ENCODE data around the gene HYOU1. TPM values are rescaled to one million over a fixed set of nuclear protein-coding genes. Genes with fewer than 3 reads are reported as not detected.

The HYOU1 gene
- total RNA-seq, 4 donors from 2014 or later = 46.4 to 131 (median 61.0) TPM

- intact Hi-C loops (cut with DNase I; ENCODE audit: low total_unique reads) = no loop called here
- H3K4me1 ChIP-seq = peaks cover 26 to 33% (median 27%) of the 10 kb centered on the region in 4 donors
- no peaks in the 10 kb centered on the region for H3K9me3 ChIP-seq
- no peaks in the 10 kb centered on the region for H3K27me3 ChIP-seq
- WGBS, 2 donors (ENCODE audit: low coverage in 1 of 2) = 80 to 94% methylated on average over 1 of the region's 1 CpG
- no peak overlapping the region for H3K4me3 ChIP-seq
- H3K36me3 ChIP-seq = no peaks in the 10 kb centered on the region
- DNase-seq = no peak
- TF ChIP-seq EP300 (IDR thresholded peaks at IDR 0.05; ENCODE audit: low read depth) = no peak
- no peak for TF ChIP-seq POLR2AphosphoS5 (IDR thresholded peaks at IDR 0.05)
- TF ChIP-seq CTCF (IDR thresholded peaks at IDR 0.05) = no peak
- no peak for TF ChIP-seq POLR2A (IDR thresholded peaks at IDR 0.05)
- H3K27ac ChIP-seq = no peak overlapping the region
- in situ Hi-C loops (cut with MboI; ENCODE audit: low pct_ligation_motif_present in 1 of 4, low pct_unique_long_range_greater_than_20kb in 1 of 4, low sequenced_read_pairs in 3 of 4) = no loop called here
These were observed 32.3 kb upstream of the HYOU1 start for GRCh38 chr11:119089319-119089718.

- in situ Hi-C loops (cut with MboI; ENCODE audit: low pct_ligation_motif_present in 1 of 4, low pct_unique_long_range_greater_than_20kb in 1 of 4, low sequenced_read_pairs in 3 of 4) (no loop called here), intact Hi-C loops (cut with DNase I; ENCODE audit: low total_unique reads) (no loop called here)
- no peak overlapping the region for H3K4me3 ChIP-seq
- no peak overlapping the region for H3K27ac ChIP-seq
- DNase-seq = no peak
- no peaks in the 10 kb centered on the region for H3K9me3 ChIP-seq
- 92 to 94% methylated on average over 9 of the region's 9 CpGs for WGBS, 2 donors (ENCODE audit: low coverage in 1 of 2)
- TF ChIP-seq POLR2AphosphoS5 (IDR thresholded peaks at IDR 0.05) = no peak
- TF ChIP-seq POLR2A (IDR thresholded peaks at IDR 0.05) = no peak
- no peak for TF ChIP-seq EP300 (IDR thresholded peaks at IDR 0.05; ENCODE audit: low read depth)
- no peak for TF ChIP-seq CTCF (IDR thresholded peaks at IDR 0.05)
- H3K36me3 ChIP-seq = no peaks in the 10 kb centered on the region
- peaks cover 21 to 29% (median 22%) of the 10 kb centered on the region in 4 donors for H3K4me1 ChIP-seq
- no peaks in the 10 kb centered on the region for H3K27me3 ChIP-seq
These were observed 31.4 kb upstream of the HYOU1 start for GRCh38 chr11:119088406-119088805.

- Histone ChIP-seq H3K4me3 (no peak overlapping the region), H3K27me3 (no peaks in the 10 kb centered on the region), H3K27ac (no peak overlapping the region), H3K9me3 (no peaks in the 10 kb centered on the region), H3K36me3 (no peaks in the 10 kb centered on the region), H3K4me1 (peaks cover 15 to 22% (median 16%) of the 10 kb centered on the region in 4 donors)
- in situ Hi-C loops (cut with MboI; ENCODE audit: low pct_ligation_motif_present in 1 of 4, low pct_unique_long_range_greater_than_20kb in 1 of 4, low sequenced_read_pairs in 3 of 4) = no loop called here
- 96% methylated on average over 2 of the region's 2 CpGs; no CpG with 5 or more reads in 1 of the 2 donors for WGBS, 2 donors (ENCODE audit: low coverage in 1 of 2)
- DNase-seq = no peak
- intact Hi-C loops (cut with DNase I; ENCODE audit: low total_unique reads) = no loop called here
- TF ChIP-seq EP300 (IDR thresholded peaks at IDR 0.05; ENCODE audit: low read depth) (no peak), POLR2AphosphoS5 (IDR thresholded peaks at IDR 0.05) (no peak), CTCF (IDR thresholded peaks at IDR 0.05) (no peak), POLR2A (IDR thresholded peaks at IDR 0.05) (no peak)
These were observed 30.8 kb upstream of the HYOU1 start for GRCh38 chr11:119087747-119088241.

GRCh38 chr11:119087123-119087522 lies 30.1 kb upstream of the HYOU1 start:
- peaks cover 10 to 16% (median 14%) of the 10 kb centered on the region in 4 donors for H3K4me1 ChIP-seq
- H3K36me3 ChIP-seq = no peaks in the 10 kb centered on the region
- TF ChIP-seq POLR2A (IDR thresholded peaks at IDR 0.05) (no peak), CTCF (IDR thresholded peaks at IDR 0.05) (no peak), POLR2AphosphoS5 (IDR thresholded peaks at IDR 0.05) (no peak), EP300 (IDR thresholded peaks at IDR 0.05; ENCODE audit: low read depth) (no peak)
- H3K27ac ChIP-seq = no peak overlapping the region
- no peaks in the 10 kb centered on the region for H3K27me3 ChIP-seq
- no peak for DNase-seq
- 90 to 92% methylated on average over 6 of the region's 6 CpGs for WGBS, 2 donors (ENCODE audit: low coverage in 1 of 2)
- intact Hi-C loops (cut with DNase I; ENCODE audit: low total_unique reads) (no loop called here), in situ Hi-C loops (cut with MboI; ENCODE audit: low pct_ligation_motif_present in 1 of 4, low pct_unique_long_range_greater_than_20kb in 1 of 4, low sequenced_read_pairs in 3 of 4) (no loop called here)
- H3K9me3 ChIP-seq = no peaks in the 10 kb centered on the region
- no peak overlapping the region for H3K4me3 ChIP-seq
